Thyroid gland (tissue), 4 donors: ENCODE measurements around the gene ACVRL1.

ENCODE experiments used
- POLR2A ChIP-seq, 2 donors: fragments of 450-650 bp; IDR thresholded peaks; one replicate each; pipeline ENCODE4 v1.6.1; 2017; ENCODE audit warnings: antibody characterized with exemption in 2 of 2, mild to moderate bottlenecking in 2 of 2, moderate library complexity in 1 of 2
- TF ChIP-seq, protein P1 (sequence below), 6 experiments: fragments of 200-600 bp in 3 of 6; fragments of 450-650 bp in 3 of 6; sonication (generic) in 3 of 6; IDR thresholded peaks; one replicate each; pipeline ENCODE4 v1.5.1; 2016 to 2019; ENCODE audit warnings: antibody characterized with exemption in 6 of 6, mild to moderate bottlenecking in 2 of 6, inconsistent platforms in 1 of 6, moderate library complexity in 1 of 6

DNA sequence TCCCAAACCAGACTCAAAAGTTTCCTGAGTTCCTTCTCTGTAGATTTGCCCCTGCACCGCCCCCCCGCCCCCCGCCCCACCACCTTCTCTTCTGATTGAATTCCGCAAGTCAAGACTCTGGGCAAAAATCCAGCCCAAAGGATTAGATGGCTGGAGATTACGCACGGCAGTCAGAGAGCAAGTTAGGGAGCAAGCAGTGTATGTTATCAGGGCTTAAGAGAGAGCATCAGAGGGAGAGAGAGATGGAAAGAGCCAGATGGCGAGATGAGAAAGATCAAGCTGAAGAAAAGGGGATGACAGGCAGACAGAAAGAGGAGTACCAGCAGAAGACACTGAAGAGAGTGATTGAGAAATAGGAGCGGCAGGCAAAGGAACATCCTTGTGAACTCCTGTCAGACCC, 33.3 kb upstream of the ACVRL1 start:
- TF ChIP-seq POLR2A (IDR thresholded peaks at IDR 0.05): no peak
- TF ChIP-seq, protein P1, sequence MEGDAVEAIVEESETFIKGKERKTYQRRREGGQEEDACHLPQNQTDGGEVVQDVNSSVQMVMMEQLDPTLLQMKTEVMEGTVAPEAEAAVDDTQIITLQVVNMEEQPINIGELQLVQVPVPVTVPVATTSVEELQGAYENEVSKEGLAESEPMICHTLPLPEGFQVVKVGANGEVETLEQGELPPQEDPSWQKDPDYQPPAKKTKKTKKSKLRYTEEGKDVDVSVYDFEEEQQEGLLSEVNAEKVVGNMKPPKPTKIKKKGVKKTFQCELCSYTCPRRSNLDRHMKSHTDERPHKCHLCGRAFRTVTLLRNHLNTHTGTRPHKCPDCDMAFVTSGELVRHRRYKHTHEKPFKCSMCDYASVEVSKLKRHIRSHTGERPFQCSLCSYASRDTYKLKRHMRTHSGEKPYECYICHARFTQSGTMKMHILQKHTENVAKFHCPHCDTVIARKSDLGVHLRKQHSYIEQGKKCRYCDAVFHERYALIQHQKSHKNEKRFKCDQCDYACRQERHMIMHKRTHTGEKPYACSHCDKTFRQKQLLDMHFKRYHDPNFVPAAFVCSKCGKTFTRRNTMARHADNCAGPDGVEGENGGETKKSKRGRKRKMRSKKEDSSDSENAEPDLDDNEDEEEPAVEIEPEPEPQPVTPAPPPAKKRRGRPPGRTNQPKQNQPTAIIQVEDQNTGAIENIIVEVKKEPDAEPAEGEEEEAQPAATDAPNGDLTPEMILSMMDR (IDR thresholded peaks at IDR 0.05): no peak
